Left colon (tissue), 2 donors: ENCODE results near the gene FAM118A. TPM values are rescaled to one million over a fixed set of nuclear protein-coding genes. Genes with fewer than 3 reads are reported as not detected.
"Not testable (repeated sequence)": the region's sequence is repeated elsewhere in the genome, so short reads cannot be mapped to it uniquely, and the experiment has no call there.

ENCODE experiments used
- ATAC-seq: fragments of 200-7000 bp; cut with Tn5 transposase; one replicate; pipeline ENCODE4 v1.9.1; 2020; ENCODE audit warnings: mild to moderate bottlenecking, moderate library complexity
- DNase-seq, 2 donors: peaks; one replicate each; pipeline ENCODE4 v3.0.0-alpha.2; 2020
- intact Hi-C, 2 donors: fragments of 100-400 bp; cut with DNase I in 1 of 2; cut with micrococcal nuclease in 1 of 2; formaldehyde crosslinking; loops; one replicate each; pipeline versions ENCODE4 v1.11.2 to v1.14.0; 2022; cut with DNase I, micrococcal nuclease
- total RNA-seq, 2 donors: library from RNA; stranded (reverse); fragmentation: NEBNext Ultra II Directional; extraction: Animal tissue kit (Norgen Biotek cat#: 25700); gene quantifications; one replicate each; pipeline ENCODE4 v1.2.1, GENCODE V29; 2021
- donor health status: DM: no; HTN: no; CAD: no.
- donor health status: DM: yes; HTN: yes; CAD: no.

Gene FAM118A
- total RNA-seq, 2 donors from 2014 or later, result 47.0 to 60.7 TPM

DNA sequence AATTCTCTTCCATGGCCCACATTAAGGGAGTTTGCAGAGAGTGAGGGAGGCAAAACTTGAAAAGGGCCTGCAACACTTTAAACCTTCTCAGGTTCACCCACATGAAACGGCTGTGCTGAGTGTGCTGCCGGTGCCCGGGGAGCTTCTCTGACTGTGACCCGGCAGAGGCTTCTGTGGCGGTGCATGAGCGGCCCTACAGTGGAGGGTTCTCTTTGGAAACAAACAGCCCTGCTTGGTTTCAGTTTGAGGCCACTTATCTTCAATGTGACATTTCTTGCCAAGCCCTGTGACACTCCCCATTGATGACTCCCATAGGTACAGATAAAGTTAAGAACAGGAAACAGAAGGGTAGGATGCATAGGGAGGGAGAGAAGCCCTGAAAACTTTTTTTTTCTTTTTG lies 31.8 kb downstream of the FAM118A start:
- peak; percentile 47 for ATAC-seq
- intact Hi-C loops, result no loop called here
- no peak for DNase-seq

GRCh38 chr22:45343143-45343542 lies 33.4 kb downstream of the FAM118A start:
- DNase-seq, result no peak
- intact Hi-C loops, result no loop called here
- no peak for ATAC-seq

GRCh38 chr22:45344334-45344733 lies 34.6 kb downstream of the FAM118A start:
- no peak for DNase-seq
- intact Hi-C loops, result no loop called here
- ATAC-seq, result no peak

- intact Hi-C loops, result no loop called here
- DNase-seq (no peak), ATAC-seq (no peak)
Measured at GRCh38 chr22:45349916-45350315, 40.2 kb downstream of the FAM118A start.

DNA sequence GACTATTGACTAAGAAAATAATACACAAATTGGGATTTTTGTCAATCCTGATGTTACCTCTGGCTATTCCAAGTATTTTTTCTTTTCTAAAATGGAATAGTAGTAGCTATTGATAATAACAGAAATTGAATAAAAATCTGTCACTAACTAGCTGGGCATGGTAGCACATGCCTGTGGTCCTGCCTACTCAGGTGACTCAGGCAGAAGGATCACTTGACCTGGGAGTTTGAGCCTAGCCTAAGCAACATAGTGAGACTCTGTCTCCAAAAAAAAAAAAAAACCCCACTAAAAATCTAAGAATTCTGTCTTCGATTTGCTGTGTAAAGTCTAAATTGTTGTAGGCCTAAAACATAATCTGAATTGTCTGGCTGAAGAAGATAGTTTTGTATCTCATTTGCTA lies 42.2 kb downstream of the FAM118A start:
- intact Hi-C loops, result no loop called here
- ATAC-seq (no peak), DNase-seq (no peak)

DNA sequence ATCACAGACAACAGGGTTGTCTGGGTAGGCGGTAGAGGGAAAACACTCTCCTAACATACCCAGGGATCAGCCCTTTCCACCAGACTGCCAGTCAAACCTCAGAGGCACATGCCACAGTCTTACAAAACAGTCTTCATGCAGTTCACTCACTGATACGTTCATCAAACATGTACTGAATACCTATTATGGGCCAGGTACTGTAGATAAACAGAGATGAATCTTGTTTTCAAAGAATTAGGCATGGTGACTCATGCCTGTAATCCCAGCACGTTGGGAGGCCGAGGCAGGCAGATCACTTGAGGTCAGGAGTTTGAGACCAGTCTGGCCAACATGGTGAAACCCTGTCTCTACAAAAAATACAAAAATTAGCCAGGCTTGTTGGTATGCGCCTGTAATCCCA lies 43.0 kb downstream of the FAM118A start:
- ATAC-seq, DNase-seq, intact Hi-C loops: not testable (repeated sequence)

- ATAC-seq (no peak), DNase-seq (no peak)
- intact Hi-C loops, result no loop called here
Measured at GRCh38 chr22:45353786-45354185, 44.1 kb downstream of the FAM118A start.

DNA sequence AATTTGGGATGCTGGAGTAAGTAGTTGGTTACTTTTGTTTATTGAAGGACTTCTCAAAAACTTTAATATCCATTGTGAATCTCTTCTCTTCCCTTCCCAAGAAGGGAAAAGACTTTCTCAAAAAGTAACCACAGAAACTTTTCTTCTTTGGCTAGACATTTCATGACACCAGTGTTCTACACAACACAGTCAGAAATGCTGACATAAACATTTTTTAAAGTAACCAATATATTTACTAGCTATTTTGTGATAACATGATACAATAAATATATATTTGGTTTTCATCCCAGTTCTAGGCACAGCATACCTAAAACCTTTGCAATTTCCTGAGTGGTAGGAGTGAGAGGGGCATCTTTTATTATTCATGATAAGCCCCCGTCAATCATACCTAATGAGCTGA lies 47.8 kb downstream of the FAM118A start:
- DNase-seq (no peak), ATAC-seq (no peak)
- intact Hi-C loops, result no loop called here

- DNase-seq (no peak), ATAC-seq (no peak)
- intact Hi-C loops, result no loop called here
Measured at GRCh38 chr22:45358127-45358526, 48.4 kb downstream of the FAM118A start.

DNA sequence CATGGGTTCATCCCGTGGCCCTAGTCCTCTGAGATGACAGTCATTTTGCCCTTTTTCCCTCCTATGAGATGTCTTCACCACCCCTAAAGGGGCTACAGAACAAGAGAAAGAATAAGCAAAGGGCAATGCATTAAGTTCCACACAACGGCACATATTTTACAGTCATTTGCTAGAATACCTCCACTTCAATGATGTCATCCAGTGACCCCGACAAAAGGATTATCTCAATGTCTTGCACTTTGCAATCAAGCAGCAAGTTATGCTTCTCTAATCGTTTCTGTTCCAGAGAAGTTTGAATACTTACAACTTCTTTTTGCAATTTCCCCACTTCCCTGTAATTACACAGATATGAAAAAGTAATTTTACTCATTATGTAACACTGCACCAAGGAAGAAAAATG lies 49.9 kb downstream of the FAM118A start:
- DNase-seq, result no peak
- no peak for ATAC-seq
- intact Hi-C loops, result no loop called here

DNA sequence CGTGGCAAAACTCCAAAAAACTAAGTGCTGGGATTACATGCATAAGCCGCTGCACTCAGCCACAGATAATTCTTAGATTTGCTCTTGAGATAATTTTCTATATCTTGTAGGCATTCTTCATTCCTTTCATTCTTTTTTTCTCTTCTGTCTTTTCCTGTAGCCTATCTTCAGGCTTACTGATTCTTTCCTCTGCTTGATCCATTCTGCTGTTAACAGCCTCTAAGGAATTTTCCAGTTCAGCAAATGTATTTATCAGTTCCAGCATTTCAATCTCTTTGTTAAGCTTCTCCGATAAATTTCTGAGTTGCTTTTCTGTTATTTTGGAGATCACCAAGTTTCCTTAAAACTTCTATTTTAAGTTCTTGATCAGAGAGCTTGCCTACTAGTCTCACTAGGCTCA lies 57.0 kb downstream of the FAM118A start:
- ATAC-seq (no peak), DNase-seq (no peak)
- intact Hi-C loops, result no loop called here

DNA sequence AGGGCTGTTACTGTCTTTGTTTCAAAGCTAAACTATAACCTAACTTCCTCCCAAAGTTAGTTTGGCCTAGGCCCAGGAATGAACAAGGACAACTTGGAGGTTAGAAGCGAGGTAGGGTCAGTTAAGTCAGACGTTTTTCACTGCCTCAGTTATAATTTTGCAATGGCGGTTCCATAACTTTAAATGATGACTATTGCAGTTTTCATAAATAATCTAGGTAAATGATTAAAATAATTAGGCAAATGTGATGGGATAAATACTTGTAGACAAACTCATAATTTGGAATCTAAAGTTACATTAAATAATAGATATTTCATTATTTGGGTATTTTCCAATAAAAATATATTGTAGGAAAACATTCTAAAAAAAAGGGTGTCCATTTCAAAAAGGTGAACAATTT lies 63.9 kb downstream of the FAM118A start:
- ATAC-seq, DNase-seq, intact Hi-C loops: not testable (repeated sequence)

DNA sequence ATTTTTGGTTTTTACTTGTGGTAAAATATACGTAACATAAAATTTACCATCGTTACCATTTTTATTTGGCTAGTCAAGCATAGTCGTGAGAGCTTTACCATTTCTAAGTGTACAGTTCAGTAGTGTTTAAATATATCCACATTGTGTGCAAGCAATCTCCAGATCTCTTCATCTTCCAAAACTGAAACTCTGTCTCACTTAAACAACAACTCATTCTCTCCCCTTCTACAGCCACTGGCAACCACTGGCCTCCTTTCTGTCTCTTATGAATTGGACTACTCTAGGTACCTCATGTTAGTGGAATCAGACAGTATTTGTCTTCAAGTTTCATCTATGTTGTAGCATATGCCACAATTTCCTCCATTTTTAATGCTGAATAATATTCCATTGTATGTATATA lies 66.3 kb downstream of the FAM118A start:
- intact Hi-C loops, result no loop called here
- no peak for DNase-seq
- ATAC-seq, result no peak

- ATAC-seq (no peak), DNase-seq (no peak)
- intact Hi-C loops, result no loop called here
Measured at GRCh38 chr22:45376703-45377102, 67.0 kb downstream of the FAM118A start.

- intact Hi-C loops, result no loop called here
- DNase-seq (no peak), ATAC-seq (no peak)
Measured at GRCh38 chr22:45381348-45381747, 71.6 kb downstream of the FAM118A start.

GRCh38 chr22:45389546-45389945 lies 79.8 kb downstream of the FAM118A start:
- ATAC-seq, result no peak

More at GRCh38 chr22:45389546-45389945, 79.8 kb downstream of the FAM118A start:
- DNase-seq, result no peak
- intact Hi-C loops, result no loop called here

Other genes with a start within 250 kb of the FAM118A start
- 10 to 100 TPM; 56.4 to 65.9 TPM for gene NUP50, start 146.0 kb upstream of the FAM118A start, total RNA-seq
- 10 to 100 TPM; 36.0 to 52.2 TPM for gene KIAA0930, start 69.0 kb upstream of the FAM118A start, total RNA-seq
- gene UPK3A, start 25.0 kb upstream of the FAM118A start, total RNA-seq, result under 1 TPM in 1 of 2 donors, not detected in 1; 0.34 TPM
- not detected for gene SMC1B, start 103.7 kb downstream of the FAM118A start, total RNA-seq
- gene RIBC2, start 103.8 kb downstream of the FAM118A start, total RNA-seq, result 1 to 10 TPM in 1 of 2 donors, under 1 TPM in 1; 0.84 to 1.2 TPM
- 100 to 1,000 TPM in 1 of 2 donors, 10 to 100 TPM in 1; 51.8 to 114 TPM for gene FBLN1, start 192.9 kb downstream of the FAM118A start, total RNA-seq